Ecto neural progenitor cell (in vitro differentiated cells): ENCODE measurements around the gene EVC2.
"Not testable (repeated sequence)": the region's sequence is repeated elsewhere in the genome, so short reads cannot be mapped to it uniquely, and the experiment has no call there.

Source experiments
- DNase-seq: peaks from one replicate; pipeline ENCODE4 v3.0.0-alpha.2; 2018; ENCODE audit warnings: low spot score

EVC2 gene

GRCh38 chr4:5746829-5747737 is 38.7 kb upstream of the EVC2 start:
- DNase-seq, result no peak

GRCh38 chr4:5746250-5746649 is 37.9 kb upstream of the EVC2 start:
- DNase-seq, result no peak

GRCh38 chr4:5742968-5743367 is 34.6 kb upstream of the EVC2 start:
- DNase-seq, result no peak

GRCh38 chr4:5742388-5742787 is 34.0 kb upstream of the EVC2 start:
- DNase-seq, result no peak

- no peak for DNase-seq
Measured at GRCh38 chr4:5738061-5738460, 29.7 kb upstream of the EVC2 start.

DNA sequence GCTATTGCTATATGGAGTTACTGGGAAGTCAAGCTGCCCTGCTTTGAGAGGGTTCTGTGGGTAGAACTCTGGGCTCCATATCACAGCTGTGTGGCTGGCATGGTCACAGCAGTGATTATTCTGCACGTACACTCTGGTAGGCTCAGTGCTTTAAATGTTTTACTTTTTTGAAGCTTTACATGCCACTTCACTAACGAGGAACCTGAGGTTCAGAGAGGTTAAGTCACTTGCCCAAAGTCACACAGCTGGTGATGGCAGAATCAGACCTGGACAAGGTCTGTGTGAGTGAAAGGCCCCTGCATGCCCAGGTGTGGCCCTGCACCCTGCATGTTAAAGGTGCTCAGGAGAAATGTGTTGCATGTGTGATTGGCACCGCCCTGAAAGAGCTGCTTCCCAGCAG is 27.1 kb upstream of the EVC2 start:
- no peak for DNase-seq

GRCh38 chr4:5734853-5735252 is 26.5 kb upstream of the EVC2 start:
- DNase-seq, result no peak

- DNase-seq, result no peak
Measured at GRCh38 chr4:5732158-5732557, 23.8 kb upstream of the EVC2 start.

GRCh38 chr4:5730993-5731990 is 22.9 kb upstream of the EVC2 start:
- no peak for DNase-seq

GRCh38 chr4:5730436-5730835 is 22.1 kb upstream of the EVC2 start:
- no peak for DNase-seq

DNA sequence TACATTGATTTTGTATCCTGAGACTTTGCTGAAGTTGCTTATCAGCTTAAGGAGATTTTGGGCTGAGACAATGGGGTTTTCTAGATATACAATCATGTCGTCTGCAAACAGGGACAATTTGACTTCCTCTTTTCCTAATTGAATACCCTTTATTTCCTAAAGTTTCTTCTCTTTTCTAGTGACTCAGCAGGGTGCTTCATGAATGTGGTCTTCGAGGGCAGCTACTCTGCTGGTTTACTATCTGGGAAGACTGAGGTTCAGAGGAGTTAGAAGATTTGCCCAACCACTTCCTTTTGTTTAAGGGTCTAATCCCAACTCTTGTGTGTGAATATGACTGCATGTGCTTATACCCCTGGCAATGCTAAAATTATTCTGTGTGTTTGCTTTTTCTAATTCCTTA is 20.1 kb upstream of the EVC2 start:
- not testable (repeated sequence) for DNase-seq

DNA sequence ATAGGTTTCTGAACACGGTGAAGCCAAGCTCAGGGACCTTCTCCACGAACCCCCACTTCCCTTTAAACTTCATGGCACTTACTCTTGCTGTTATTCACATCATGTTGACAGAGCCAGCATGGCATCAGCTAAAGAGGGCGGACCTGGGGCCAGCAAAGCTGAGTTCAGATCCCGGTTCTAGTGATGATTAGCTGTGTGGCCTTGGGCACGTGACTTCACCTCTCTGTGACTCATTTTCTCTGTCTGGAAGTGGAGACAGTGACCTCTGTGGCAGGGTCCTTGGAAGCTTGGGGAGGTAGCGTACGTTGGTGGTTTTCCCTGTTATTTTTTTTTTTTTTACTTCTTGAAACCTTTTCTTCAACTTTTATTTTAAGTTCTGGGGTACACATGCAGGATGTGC is 16.0 kb upstream of the EVC2 start:
- DNase-seq, result no peak

GRCh38 chr4:5722328-5722727 is 14.0 kb upstream of the EVC2 start:
- DNase-seq, result no peak

DNA sequence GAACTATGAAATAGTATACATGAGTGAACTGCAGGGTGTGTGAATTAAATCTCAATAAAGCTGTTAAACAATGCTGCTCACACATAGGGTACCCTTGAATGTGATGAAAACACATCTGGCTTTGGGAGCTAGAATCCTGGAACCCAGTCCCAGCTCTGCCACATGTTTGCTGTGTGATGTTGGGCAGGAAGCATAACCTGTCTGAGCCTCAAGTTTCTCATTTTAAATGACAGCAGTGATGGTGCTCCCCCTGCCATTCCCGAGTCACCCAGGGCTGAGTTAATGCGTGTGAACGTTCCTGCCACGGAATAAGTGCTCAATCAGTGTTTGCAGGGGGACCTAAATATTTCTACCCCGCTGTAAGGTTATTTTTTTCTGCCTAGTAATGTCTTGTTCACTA is 13.6 kb upstream of the EVC2 start:
- DNase-seq, result no peak

DNA sequence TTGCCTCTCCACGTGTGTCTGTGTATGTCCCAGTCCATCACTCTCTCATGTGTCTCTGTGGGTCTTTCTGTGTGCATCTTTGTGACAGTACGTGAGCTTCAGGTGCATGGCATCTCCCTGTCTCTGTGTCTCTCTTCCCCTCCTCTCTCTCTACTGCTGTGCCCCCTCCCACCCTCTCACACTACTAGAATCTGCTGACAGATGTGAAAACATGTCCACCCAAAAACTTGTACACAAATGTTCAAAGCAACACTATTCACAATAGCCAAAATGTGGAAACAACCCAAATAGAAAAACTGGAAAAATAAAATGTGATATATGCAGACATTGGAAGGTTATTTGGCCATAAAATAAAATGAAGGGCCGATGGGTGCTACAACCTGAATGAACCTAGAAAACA is 12.6 kb upstream of the EVC2 start:
- no peak for DNase-seq

DNA sequence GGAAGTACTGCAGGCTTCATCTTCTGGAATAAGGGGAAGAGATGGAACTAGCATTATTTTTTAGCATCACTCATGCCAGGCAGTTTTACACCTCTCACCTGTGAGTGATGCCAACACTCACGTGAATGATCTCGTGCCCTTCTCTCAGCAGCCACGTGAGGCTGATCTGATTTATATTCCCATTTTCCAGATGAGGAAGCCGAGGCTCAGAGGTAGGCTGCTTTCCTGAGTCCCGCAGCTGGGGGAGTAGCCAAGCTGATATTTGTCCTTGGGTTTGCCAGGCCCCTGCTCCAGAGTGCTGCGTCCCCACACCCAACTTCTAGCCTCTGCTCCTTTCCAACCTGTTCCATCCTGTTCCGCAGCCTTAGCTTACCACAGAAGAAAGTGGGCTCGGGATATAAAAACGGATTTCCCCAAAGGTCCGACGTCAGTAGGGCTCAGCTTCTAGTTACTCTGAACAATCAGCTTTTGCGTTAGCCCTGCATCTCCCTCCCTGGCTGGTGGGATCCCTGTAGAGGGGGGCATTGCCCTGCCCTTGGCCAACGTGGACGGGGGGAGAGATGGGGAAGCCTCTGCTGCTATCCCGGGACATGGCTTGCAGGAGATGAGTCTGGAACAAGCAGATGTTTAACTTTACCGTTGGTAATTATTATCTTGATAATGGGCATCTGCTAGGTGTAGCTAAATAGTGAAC is 11.9 kb upstream of the EVC2 start:
- no peak for DNase-seq

DNA sequence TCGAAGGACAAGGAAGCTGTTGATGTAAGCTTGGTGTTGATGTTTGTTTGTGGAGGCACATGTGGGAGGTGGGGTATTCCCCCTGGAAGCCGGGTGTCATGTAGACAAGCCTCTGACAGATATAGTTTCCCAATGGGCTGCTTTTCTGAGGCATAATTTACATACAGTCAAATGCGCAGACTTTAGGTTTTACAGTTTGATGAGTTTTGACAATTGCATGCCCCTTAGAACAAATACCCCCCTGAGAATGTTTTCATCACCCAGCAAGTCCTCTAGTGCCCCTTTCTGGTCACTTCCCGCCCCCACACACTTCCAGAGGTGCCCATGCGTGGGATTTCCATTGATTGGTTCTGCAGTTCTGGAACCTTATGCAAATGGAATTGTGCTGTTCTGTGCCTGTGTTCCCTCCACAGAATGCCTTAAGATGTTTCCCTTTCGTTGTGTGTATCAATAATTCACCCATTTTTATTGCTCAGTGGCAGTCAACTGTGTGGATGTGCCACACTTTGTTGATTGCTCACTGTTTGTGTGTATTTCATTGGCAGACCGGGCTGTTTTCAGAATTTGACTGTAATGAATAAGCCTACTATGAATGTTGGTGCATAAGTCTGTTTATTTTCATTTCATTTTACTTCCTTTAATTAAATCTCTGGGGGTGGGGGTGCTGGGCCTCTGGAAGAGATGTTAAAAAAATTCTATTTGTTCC is 11.1 kb upstream of the EVC2 start:
- DNase-seq, result no peak

DNA sequence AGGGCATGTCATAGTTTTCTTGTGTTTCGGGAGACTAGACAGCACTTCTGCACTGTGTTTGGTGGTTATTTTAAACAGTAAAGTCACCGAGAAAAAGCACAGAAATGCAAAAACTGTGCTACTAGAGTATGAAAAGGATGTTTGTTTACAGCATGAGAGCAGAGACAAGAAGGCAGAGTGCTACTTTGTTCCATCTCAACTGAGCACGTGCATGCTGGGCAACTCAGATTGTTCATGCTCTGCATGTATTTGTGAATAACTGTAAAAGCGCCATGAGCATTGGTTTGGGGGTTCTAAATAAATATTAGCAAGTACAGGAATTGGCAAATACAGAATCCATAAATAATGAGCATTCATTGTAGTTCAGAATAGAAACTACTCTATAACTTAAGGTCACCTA is 10.1 kb upstream of the EVC2 start:
- no peak for DNase-seq

DNA sequence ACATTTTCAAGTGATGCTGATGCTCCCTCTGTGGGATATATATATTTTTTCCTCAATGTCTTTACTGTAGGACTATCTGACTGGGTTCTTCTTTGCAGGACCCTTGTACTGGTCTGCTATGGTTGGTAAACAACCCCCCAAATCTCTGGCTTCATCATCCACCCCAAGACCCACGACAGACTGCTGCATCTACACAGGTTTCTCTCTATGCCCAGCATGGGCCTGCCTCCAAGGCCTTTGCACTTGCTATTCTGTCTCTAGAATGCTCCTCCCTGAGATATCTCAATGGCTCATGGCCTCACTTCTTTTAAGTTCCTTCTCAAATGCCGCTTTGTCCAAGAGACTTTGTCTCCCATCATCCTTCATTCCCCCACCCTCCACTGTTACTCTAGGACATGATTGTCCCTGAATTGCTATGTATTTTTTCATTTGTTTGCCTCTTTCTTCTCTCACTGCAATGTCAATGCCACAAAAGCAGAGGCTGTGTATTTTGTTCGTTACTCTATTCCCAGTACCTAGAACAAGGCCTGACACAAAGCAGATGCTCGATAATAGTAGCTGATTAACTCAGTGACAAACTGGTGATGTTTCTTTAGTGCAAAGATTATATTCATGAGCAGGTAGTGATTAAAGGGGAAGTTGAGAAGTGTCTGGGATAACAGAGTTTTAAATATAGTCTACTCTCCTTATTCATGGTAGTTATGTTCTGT is 9.2 kb upstream of the EVC2 start:
- no peak for DNase-seq

DNA sequence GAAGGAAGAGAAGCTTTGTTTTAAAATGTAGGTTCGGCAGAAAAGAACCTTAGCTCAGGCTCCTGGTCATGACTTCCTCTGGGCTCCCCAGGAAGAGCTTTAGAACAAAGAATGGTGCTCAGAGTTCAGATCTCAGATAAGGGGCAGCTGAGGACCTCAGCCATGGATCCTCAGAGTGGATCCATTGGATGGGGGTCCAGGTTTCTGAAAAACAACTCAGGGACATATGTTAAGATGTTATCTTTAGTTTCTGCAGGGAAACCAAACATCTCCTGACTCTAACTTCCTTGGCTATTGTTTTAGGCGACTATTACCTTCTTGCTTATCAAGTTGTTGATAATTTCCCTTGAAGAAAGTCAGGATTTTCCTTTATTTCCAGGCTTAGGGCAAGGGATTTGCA is 8.0 kb upstream of the EVC2 start:
- DNase-seq, result no peak

- DNase-seq, result no peak
Measured at GRCh38 chr4:5715357-5715756, 7.0 kb upstream of the EVC2 start.
